Vagina (tissue), 2 donors: ENCODE results near the gene GSTM2.

Source experiments
- POLR2A ChIP-seq, 2 donors: fragments of 450-650 bp; IDR thresholded peaks; one replicate each; pipeline ENCODE4 v1.6.1; 2017; ENCODE audit warnings: antibody characterized with exemption in 2 of 2, mild to moderate bottlenecking in 2 of 2, moderate library complexity in 2 of 2
- POLR2AphosphoS5 ChIP-seq, 2 donors: sonication (generic); formaldehyde crosslinking; IDR thresholded peaks; one replicate each; pipeline ENCODE4 v1.9.0; 2017; ENCODE audit warnings: antibody characterized with exemption in 2 of 2, mild to moderate bottlenecking in 2 of 2, low read depth in 1 of 2; ENCODE audit not compliant: insufficient read depth in 1 of 2
- TF ChIP-seq, protein P1 (sequence below), 3 experiments: fragments of 450-650 bp in 2 of 3; fragments of 200-600 bp in 1 of 3; sonication (generic) in 1 of 3; IDR thresholded peaks; one replicate each; pipeline ENCODE4 v1.5.1; 2017 to 2019; ENCODE audit warnings: antibody characterized with exemption in 3 of 3, mild to moderate bottlenecking in 2 of 3, moderate library complexity in 2 of 3

GRCh38 chr1:109636201-109636952 lies 31.5 kb upstream of the GSTM2 start:
- TF ChIP-seq, protein P1, sequence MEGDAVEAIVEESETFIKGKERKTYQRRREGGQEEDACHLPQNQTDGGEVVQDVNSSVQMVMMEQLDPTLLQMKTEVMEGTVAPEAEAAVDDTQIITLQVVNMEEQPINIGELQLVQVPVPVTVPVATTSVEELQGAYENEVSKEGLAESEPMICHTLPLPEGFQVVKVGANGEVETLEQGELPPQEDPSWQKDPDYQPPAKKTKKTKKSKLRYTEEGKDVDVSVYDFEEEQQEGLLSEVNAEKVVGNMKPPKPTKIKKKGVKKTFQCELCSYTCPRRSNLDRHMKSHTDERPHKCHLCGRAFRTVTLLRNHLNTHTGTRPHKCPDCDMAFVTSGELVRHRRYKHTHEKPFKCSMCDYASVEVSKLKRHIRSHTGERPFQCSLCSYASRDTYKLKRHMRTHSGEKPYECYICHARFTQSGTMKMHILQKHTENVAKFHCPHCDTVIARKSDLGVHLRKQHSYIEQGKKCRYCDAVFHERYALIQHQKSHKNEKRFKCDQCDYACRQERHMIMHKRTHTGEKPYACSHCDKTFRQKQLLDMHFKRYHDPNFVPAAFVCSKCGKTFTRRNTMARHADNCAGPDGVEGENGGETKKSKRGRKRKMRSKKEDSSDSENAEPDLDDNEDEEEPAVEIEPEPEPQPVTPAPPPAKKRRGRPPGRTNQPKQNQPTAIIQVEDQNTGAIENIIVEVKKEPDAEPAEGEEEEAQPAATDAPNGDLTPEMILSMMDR (IDR thresholded peaks at IDR 0.05): no peak
- TF ChIP-seq POLR2A (IDR thresholded peaks at IDR 0.05): no peak
- peak in 1 of 2 donors; percentile 28 for TF ChIP-seq POLR2AphosphoS5 (IDR thresholded peaks at IDR 0.05; ENCODE audit: insufficient read depth in 1 of 2, low read depth in 1 of 2)
